NK-92 (cell line): ENCODE results near the gene PGC.
"Not testable (repeated sequence)": the region's sequence is repeated elsewhere in the genome, so short reads cannot be mapped to it uniquely, and the experiment has no call there.

Experiments used
- DNase-seq: peaks from one replicate; lab custom pipeline; 2025; ENCODE audit not compliant: unreplicated experiment; lab: John Stamatoyannopoulos, UW

The PGC gene

DNA sequence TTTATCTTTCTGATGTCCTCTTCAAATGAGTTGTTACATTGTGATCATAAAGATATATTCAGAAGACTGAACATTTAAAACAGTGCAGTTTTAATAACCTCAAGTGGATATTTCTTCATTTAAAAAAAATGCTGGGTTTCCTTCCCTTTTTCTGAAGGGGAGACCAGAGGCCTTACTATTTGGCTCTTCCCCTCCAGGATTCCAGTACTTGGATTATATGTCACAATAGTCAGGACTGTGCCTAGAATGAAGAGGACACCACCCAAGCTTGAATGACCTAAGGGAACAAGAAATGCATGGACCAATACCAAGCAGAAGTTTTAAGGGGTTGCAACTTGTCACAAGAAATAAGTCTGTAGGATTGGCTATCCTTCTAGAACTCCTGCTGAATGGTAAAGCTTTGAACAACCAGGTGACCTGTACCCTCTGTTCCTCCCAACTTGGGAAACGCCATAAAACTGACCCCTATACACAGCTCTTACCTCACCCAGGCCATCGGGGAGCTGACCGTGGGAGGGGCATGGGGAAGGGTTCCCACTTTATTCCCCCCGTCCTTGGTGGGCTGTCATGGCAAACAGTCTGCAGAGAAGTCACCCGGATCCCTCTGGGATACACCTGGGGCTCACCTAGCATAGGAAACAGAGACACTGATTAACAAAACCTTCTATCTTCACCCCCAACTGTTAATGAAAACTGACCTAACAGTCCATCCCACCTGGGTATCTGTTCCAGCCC is 30.5 kb upstream of the PGC start:
- DNase-seq, result no peak

GRCh38 chr6:41775293-41775882 is 28.2 kb upstream of the PGC start:
- no peak for DNase-seq

GRCh38 chr6:41774841-41775240 is 27.6 kb upstream of the PGC start:
- DNase-seq, result no peak

DNA sequence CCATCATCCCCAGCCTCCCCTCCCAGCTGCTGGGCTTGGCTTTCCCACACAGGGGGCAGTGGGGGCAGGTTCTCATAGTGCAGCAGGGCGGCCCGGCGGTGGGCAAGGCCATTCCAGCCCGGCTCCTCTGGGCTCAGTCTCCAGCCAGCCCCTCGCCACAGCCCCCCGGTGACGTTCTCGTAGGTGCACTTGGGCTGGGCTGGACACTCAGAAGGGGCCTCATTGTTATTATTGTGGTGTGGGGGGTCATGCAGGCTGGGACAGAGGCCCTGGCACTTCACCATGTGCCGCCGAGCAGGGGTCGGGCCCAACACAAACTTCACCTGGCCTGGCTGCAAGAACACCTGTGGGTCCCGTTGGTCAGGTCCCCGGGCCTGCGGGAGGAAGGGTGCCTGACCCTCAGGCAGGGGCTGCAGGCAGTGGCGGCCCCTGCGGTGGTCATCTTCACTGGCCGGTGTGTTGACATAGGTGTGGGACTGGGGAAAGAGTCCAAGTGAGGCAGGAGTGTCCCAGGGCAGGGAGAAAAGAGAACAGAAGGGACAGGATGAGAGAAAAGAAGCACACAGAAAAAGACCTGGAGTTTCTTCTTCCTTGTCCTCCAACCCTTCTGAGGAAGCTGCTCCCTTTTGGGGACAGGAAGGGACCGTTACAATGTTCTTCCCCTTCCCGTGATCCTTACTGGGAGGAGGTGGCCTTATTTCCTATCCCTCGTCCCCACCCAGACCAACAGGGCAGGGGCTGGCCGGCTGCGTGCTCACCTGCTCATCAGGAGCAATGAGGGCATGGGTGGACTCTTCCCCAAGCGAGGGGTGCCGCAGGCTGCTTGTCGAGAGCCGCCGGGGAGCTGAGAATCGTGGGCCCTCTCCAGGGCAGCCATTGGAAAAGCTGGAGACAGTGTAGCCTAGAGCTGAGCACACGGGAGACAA is 24.1 kb upstream of the PGC start:
- no peak for DNase-seq

DNA sequence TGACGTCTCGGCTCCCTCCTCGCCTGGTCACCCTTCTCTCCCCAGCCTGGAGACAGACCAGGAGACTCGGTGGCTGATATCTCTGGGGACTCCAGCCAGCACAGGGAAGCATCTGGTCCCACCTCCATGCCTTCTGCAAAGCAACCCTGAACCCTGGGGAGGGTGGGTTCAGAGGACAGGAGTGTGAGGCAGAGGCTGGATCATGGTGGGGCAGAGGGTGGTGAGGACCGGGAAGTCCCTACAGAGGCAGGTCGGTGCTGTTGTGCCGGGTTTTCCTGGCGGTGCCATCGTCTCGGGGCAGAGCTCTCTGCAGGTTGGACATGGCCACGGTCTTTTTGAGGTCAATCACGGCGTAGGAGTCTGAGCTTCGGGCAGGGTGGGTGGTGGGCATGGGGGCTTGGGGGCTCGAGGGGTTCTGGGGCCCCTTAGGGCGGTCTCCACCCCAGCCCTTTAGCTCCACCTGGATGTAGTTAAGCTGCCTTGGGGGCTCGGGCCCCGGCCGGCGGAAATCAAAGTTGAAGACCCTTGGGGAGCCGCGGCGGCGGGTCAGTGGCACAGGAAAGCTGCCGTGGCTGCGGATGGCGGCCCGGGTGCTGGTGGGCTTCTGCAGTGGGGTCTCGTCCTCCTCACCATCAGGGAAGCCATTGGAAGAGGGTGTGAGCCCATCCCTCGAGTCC is 23.3 kb upstream of the PGC start:
- DNase-seq, result no peak

DNA sequence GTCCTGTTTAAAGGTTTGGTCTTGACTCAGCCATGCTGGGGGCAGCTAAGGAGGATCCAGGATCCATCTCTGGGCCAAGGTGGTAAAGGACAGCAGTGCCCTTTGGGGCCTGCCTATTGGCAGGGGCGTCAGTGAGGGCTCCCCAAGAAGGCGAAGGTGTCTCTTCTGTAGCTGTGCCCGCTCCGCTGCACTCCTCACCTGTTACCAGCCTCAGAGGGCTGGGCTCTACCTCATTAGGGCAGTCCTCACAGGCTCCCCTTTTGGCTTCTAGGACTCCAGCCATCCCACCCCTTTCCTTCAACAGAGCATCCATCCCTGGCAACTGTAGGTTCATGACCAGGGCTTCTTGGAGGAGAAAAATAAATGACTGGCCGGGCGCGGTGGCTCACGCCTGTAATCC is 22.2 kb upstream of the PGC start:
- no peak for DNase-seq

- no peak for DNase-seq
Measured at GRCh38 chr6:41768545-41769308, 21.5 kb upstream of the PGC start.

- DNase-seq, result no peak
Measured at GRCh38 chr6:41767112-41767833, 20.1 kb upstream of the PGC start.

DNA sequence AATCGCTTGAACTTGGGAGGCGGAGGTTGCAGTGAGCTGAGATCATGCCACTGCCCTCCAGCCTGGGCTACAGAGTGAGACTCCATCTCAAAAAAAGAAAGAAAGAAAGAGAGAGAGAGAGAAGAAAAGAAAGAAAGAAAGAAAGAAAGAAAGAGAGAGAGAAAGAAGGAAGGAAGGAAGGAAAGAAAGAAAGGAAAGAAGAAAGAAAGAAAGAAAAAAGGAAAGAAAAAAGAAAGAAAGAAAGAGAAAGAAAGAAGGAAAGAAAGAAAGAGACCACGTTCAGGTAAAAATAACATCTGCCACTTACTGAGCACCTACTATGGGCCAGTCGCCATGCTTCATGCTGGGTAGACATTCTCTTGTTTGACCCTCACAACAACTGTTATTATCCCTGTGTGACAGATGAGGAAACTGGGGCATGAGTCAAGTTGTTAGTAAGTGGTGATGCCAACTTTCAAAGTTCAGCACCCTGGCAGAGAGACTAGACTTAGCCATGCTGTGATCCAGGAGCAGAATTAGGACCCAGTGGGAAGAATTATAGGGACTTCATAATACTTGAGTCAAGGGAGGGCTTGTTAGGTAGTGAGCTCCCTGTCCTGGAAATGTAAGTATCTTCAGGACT is 19.0 kb upstream of the PGC start:
- not testable (repeated sequence) for DNase-seq

DNA sequence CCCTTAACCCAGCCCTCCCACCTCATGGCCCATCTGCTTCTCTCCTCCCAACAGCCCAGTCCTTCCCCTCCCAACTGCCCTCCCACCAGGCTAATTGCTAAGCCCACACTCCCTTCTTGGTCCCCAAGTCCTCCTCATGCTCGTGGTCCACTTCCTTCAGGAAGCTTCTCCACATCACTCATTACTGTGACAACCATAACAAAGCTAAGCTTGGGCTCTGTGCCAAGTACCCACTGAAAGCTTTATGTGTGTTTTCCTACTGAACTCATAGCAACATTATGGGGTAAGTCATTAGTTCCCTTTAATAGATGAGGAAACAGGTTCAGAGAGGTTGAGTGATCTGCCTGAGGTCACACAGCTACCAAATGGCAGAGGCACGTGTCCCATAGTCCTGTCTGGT is 16.3 kb upstream of the PGC start:
- no peak for DNase-seq

DNA sequence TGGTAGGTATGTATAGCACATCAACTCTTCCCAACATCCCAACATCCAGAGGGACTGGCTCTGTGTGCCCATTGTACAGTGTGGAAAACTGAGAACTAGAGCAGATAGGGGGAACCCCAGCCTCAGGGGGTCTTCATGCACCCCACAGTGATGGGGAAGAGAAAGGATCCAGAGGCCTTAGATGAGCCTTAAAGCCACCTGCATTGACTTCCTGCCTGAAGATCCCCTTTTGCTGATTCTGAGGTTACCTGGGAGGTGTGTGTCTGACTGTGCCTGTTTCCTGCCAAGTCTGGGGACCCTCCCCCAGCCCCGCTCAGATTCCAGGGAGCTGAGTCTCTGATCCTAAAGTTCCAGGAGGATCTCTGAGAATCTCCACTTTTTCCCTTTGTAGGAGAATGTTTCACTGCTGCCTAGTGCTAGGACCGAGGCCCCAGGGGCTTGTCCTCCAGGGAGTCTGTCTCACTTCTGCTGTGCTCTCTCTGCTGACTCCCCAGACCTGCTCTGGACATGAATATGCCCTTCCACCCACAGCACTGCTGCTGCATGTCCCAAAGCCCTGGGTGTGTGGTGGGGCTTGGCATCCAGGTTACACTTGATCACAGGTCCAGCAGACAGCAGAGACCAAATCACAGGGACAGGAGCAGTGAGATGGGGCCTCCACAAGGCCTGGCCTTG is 12.8 kb upstream of the PGC start:
- no peak for DNase-seq

DNA sequence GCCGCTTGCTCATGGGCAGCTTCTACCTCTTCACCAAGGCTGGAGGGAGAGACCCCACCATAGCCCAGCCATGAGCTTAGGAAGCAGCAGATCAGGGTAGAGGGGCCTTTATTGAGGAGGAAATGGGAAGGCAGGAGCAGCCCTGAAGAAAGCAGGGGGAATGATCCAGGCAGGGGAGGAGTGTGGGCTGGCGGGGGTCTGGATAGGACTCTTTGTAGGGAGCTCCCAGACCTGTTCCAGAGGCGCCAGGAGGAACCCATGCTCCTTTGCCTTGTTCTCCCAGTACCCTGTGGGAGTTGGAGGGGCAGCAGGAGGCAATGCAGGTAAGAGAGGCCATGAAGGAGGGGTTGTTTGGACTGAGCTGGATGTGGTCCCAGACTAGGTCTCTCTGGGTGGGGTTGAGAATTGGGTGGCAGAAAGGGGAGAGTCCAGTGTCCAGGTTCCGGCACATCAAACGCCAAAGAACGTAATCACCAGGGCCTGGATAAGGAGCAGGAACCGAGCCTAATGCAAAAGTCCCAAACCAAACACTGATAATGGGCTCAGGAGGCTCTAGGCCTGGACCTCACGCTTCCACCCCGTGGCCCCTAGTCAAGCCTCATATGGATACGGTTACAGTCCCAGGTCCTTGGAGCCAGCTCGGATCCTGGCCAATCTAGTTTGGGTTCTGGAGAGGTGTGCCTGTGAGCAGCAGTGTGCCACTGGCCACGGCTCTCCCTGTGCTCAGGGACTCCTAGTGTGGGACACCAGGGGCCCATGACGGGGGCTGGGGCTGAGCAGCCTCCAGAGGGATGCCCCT is 12.1 kb upstream of the PGC start:
- no peak for DNase-seq

DNA sequence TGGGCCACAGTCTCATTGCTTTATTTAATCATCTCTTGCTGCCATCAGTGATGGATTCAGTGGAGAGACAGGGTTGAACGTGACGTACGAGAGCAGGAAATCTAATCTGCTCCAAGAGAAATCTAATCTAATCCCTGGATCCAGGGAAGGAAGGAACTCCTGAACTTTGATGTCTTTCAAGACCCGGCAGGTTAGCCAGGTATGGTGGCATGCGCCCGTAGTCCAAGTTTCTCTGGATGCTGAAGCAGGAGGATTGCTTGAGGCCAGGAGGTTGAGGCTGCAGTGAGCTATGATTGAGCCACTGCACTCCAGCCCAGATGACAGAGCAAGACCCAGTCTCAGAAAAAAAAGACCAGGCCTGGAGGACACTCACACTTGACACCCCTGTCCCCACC is 11.4 kb upstream of the PGC start:
- no peak for DNase-seq

GRCh38 chr6:41757931-41758640 is 10.9 kb upstream of the PGC start:
- no peak for DNase-seq

DNA sequence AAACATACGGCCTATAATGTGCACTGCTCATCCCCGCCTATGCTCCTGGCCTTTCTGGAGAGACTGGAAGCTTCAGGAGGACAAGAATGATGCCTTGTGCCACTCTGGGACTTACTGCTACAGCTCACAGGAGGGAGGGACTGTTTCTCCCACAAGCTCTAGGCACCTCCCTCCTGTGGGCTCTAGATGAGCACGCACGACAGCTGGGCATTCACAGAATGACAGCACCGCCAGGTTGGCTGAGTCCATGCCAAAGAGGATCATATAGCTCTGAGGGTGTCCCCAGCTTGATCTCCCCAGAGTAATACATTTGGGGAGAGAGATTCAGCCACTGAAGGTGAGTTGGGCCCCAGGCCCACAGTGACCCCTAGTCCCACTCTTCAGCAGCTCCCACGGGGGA is 10.1 kb upstream of the PGC start:
- no peak for DNase-seq

GRCh38 chr6:41756354-41756753 is 9.2 kb upstream of the PGC start:
- no peak for DNase-seq

- no peak for DNase-seq
Measured at GRCh38 chr6:41755895-41756294, 8.7 kb upstream of the PGC start.

DNA sequence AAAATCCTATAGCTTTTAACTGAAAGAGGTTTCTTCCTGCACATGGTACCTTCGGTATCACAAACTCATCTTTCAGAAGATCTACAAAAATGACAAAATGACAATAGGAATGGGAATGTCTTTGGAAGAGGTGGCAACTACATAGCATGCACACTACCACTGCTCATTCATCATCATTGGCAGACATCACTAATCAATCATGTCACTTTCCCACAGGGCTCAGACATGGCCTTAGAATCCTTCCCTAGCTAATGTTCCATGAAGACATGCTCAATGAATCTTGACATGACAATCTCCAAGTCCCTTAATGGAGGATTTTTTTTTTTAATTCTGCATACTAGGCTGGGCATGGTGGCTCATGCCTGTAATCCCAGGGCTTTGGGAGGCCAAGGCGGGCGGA is 3.2 kb upstream of the PGC start:
- DNase-seq, result no peak
